HepG2 (cell line): ENCODE results near the gene SLC7A8. TPM values are rescaled to one million over a fixed set of nuclear protein-coding genes. Genes with fewer than 3 reads are reported as not detected.

ENCODE experiments used
- ATRX ChIP-seq: sonication (generic); formaldehyde crosslinking; IDR thresholded peaks from 2 replicates; pipeline ENCODE4 v1.4.0; 2020; ENCODE audit warnings: missing genetic modification reagents, borderline replicate concordance
- CREB1 ChIP-seq, 2 experiments: fragments of 450-650 bp in 1 of 2; IDR thresholded peaks; 2 replicates each; pipeline ENCODE4 v1.6.1; 2016 to 2017; ENCODE audit warnings: control low read depth in 1 of 2, mild to moderate bottlenecking in 1 of 2, missing compliant biosample characterization in 1 of 2, missing genetic modification characterization in 1 of 2
- ETV6 ChIP-seq: sonication (generic); formaldehyde crosslinking; conservative IDR thresholded peaks from 2 replicates; pipeline ENCODE4 v1.4.0; 2020; ENCODE audit warnings: missing genetic modification reagents
- HIVEP1 ChIP-seq: sonication (generic); formaldehyde crosslinking; IDR thresholded peaks from 2 replicates; pipeline ENCODE4 v1.4.0; 2020; ENCODE audit warnings: mild to moderate bottlenecking, missing genetic modification reagents
- HNRNPUL1 ChIP-seq: fragments of 200-400 bp; formaldehyde crosslinking; IDR thresholded peaks from 2 replicates; pipeline ENCODE4 v1.6.1; 2017; ENCODE audit warnings: low read depth, mild to moderate bottlenecking, low read length, moderate library complexity
- ISL2 ChIP-seq: sonication (generic); formaldehyde crosslinking; IDR thresholded peaks from 2 replicates; pipeline ENCODE4 v1.5.0; 2020; ENCODE audit warnings: missing genetic modification reagents
- MTF1 ChIP-seq: sonication (generic); formaldehyde crosslinking; IDR thresholded peaks from 2 replicates; pipeline ENCODE4 v1.5.0; 2020; ENCODE audit warnings: missing genetic modification reagents
- NCOA5 ChIP-seq: sonication (generic); formaldehyde crosslinking; IDR thresholded peaks from 2 replicates; pipeline ENCODE4 v1.4.0; 2020; ENCODE audit warnings: missing genetic modification reagents
- RARG ChIP-seq: sonication (generic); formaldehyde crosslinking; IDR thresholded peaks from 2 replicates; pipeline ENCODE4 v1.4.0; 2020; ENCODE audit warnings: low read depth, mild to moderate bottlenecking, missing genetic modification reagents
- SRSF4 ChIP-seq: fragments of 200-400 bp; formaldehyde crosslinking; IDR thresholded peaks from one replicate; pipeline ENCODE4 v1.6.1; 2018; ENCODE audit warnings: mild to moderate bottlenecking, low read depth, low read length, moderate library complexity; ENCODE audit not compliant: poor library complexity, severe bottlenecking
- TBX3 ChIP-seq: fragments of 450-650 bp; IDR thresholded peaks from 2 replicates; pipeline ENCODE4 v1.6.1; 2017; ENCODE audit warnings: antibody characterized with exemption, mild to moderate bottlenecking, inconsistent platforms, borderline replicate concordance
- TSC22D2 ChIP-seq: sonication (generic); formaldehyde crosslinking; IDR thresholded peaks from 2 replicates; pipeline ENCODE4 v1.5.1; 2020; ENCODE audit warnings: missing genetic modification reagents, mild to moderate bottlenecking, borderline replicate concordance
- ZBTB21 ChIP-seq: sonication (generic); formaldehyde crosslinking; IDR thresholded peaks from 2 replicates; pipeline ENCODE4 v1.4.0; 2020; ENCODE audit warnings: missing genetic modification reagents
- ZFP82 ChIP-seq: sonication (generic); formaldehyde crosslinking; IDR thresholded peaks from 2 replicates; pipeline ENCODE4 v1.5.1; 2020; ENCODE audit warnings: mild to moderate bottlenecking, missing genetic modification reagents, borderline replicate concordance
- ZNF549 ChIP-seq: sonication (generic); formaldehyde crosslinking; IDR thresholded peaks from 2 replicates; pipeline ENCODE4 v1.5.0; 2020; ENCODE audit warnings: missing genetic modification reagents
- ZNF788 ChIP-seq: sonication (generic); formaldehyde crosslinking; IDR thresholded peaks from 2 replicates; pipeline ENCODE4 v1.5.0; 2020; ENCODE audit warnings: mild to moderate bottlenecking, missing genetic modification reagents, borderline replicate concordance
- polyA plus RNA-seq, 8 experiments: library from polyadenylated mRNA; depleted of rRNA in 3 of 8; stranded (reverse) in 7 of 8; unstranded in 1 of 8; fragments of >200 nt; fragmentation: Illumina TruSeq in 4 of 8; extraction: Trizol in 4 of 8; gene quantifications; 2 replicates each; pipeline versions ENCODE4 v1.2.1 to v1.2.3, GENCODE V29; 2011 to 2016; ENCODE audit warnings: low read depth in 4 of 8, missing spikeins in 1 of 8, mixed read lengths in 1 of 8; ENCODE audit not compliant: insufficient read depth in 1 of 8
- total RNA-seq, 5 experiments: library from RNA; depleted of rRNA; stranded (reverse); fragments of >200 nt; fragmentation: Illumina TruSeq; extraction: Trizol; gene quantifications; 2 replicates each; pipeline ENCODE4 v1.2.3, GENCODE V29; 2016; ENCODE audit warnings: low read depth in 1 of 5
- TF ChIP-seq, protein P1 (sequence below): sonication (generic); formaldehyde crosslinking; IDR thresholded peaks from 2 replicates; pipeline ENCODE4 v1.4.0; 2020; ENCODE audit warnings: mild to moderate bottlenecking, missing genetic modification reagents
- TF ChIP-seq, protein P2 (sequence below): sonication (generic); formaldehyde crosslinking; IDR thresholded peaks from 2 replicates; pipeline ENCODE4 v1.5.0; 2020; ENCODE audit warnings: missing genetic modification reagents
- TF ChIP-seq, protein P3 (sequence below): sonication (generic); formaldehyde crosslinking; IDR thresholded peaks from 2 replicates; pipeline ENCODE4 v1.4.0; 2020; ENCODE audit warnings: missing genetic modification reagents
- TF ChIP-seq, protein P4 (sequence below): sonication (generic); formaldehyde crosslinking; IDR thresholded peaks from 2 replicates; pipeline ENCODE4 v1.8.0; 2022; ENCODE audit warnings: mild to moderate bottlenecking, missing genetic modification reagents, borderline replicate concordance
- TF ChIP-seq, protein P5 (sequence below): IDR thresholded peaks from 2 replicates; pipeline ENCODE4 v1.6.1; 2012; ENCODE audit warnings: inconsistent platforms
- TF ChIP-seq, protein P6 (sequence below): sonication (generic); formaldehyde crosslinking; IDR thresholded peaks from 2 replicates; pipeline ENCODE4 v1.5.0; 2020; ENCODE audit warnings: missing genetic modification reagents

SLC7A8 gene
- total and polyA plus RNA-seq, 2 of the 13 experiments (the other 11 are each of a cell fraction or from before 2014, with no cell fraction given) = 0.25 TPM; not detected in 1

DNA sequence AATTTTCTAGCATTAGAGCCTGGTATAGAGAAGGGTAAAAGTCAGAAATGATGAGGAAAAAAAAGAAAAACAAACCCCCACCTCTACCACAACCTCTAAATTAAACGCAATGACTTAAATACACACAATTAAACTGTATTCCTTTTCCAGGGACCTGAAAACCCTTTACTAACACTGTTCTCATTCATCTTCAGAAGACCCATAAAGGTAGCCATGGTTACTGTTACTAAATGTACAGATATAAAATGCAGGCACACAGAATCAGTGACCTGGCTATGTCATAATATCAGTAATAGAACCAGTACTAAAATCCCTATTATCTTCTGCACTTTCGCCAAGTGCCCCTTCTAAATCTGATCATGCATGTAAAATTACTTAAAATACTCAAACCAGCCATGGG lies 89.9 kb downstream of the SLC7A8 start (continued):
- TF ChIP-seq, protein P1, sequence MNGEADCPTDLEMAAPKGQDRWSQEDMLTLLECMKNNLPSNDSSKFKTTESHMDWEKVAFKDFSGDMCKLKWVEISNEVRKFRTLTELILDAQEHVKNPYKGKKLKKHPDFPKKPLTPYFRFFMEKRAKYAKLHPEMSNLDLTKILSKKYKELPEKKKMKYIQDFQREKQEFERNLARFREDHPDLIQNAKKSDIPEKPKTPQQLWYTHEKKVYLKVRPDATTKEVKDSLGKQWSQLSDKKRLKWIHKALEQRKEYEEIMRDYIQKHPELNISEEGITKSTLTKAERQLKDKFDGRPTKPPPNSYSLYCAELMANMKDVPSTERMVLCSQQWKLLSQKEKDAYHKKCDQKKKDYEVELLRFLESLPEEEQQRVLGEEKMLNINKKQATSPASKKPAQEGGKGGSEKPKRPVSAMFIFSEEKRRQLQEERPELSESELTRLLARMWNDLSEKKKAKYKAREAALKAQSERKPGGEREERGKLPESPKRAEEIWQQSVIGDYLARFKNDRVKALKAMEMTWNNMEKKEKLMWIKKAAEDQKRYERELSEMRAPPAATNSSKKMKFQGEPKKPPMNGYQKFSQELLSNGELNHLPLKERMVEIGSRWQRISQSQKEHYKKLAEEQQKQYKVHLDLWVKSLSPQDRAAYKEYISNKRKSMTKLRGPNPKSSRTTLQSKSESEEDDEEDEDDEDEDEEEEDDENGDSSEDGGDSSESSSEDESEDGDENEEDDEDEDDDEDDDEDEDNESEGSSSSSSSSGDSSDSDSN (CRISPR knock-in tag) = no peak
- TF ChIP-seq, protein P2, sequence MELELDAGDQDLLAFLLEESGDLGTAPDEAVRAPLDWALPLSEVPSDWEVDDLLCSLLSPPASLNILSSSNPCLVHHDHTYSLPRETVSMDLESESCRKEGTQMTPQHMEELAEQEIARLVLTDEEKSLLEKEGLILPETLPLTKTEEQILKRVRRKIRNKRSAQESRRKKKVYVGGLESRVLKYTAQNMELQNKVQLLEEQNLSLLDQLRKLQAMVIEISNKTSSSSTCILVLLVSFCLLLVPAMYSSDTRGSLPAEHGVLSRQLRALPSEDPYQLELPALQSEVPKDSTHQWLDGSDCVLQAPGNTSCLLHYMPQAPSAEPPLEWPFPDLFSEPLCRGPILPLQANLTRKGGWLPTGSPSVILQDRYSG = 0 out of 2 replicates have a peak, but pooled peaks have one; percentile 3
- TF ChIP-seq RARG (CRISPR knock-in tag) = no peak
- TF ChIP-seq, protein P3, sequence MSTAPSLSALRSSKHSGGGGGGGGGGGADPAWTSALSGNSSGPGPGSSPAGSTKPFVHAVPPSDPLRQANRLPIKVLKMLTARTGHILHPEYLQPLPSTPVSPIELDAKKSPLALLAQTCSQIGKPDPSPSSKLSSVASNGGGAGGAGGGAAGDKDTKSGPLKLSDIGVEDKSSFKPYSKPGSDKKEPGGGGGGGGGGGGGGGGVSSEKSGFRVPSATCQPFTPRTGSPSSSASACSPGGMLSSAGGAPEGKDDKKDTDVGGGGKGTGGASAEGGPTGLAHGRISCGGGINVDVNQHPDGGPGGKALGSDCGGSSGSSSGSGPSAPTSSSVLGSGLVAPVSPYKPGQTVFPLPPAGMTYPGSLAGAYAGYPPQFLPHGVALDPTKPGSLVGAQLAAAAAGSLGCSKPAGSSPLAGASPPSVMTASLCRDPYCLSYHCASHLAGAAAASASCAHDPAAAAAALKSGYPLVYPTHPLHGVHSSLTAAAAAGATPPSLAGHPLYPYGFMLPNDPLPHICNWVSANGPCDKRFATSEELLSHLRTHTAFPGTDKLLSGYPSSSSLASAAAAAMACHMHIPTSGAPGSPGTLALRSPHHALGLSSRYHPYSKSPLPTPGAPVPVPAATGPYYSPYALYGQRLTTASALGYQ (CRISPR knock-in tag) = peak; percentile 68; the same call in 1 of the 2 replicates
- TF ChIP-seq ZNF549 (CRISPR knock-in tag) = 0 out of 2 replicates have a peak, but pooled peaks have one; percentile 36
- TF ChIP-seq ZNF788 (CRISPR knock-in tag) = no peak
- no peak for TF ChIP-seq TBX3
- TF ChIP-seq ZBTB21 (CRISPR knock-in tag) = no peak
- TF ChIP-seq ETV6 (CRISPR knock-in tag) = no peak
- TF ChIP-seq, protein P4, sequence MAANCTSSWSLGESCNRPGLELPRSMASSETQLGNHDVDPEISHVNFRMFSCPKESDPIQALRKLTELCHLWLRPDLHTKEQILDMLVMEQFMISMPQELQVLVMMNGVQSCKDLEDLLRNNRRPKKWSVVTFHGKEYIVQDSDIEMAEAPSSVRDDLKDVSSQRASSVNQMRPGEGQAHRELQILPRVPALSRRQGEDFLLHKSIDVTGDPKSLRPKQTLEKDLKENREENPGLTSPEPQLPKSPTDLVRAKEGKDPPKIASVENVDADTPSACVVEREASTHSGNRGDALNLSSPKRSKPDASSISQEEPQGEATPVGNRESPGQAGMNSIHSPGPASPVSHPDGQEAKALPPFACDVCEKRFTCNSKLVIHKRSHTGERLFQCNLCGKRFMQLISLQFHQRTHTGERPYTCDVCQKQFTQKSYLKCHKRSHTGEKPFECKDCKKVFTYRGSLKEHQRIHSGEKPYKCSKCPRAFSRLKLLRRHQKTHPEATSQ (CRISPR knock-in tag) = no peak
- 0 out of 2 replicates have a peak, but pooled peaks have one; percentile 42 for TF ChIP-seq NCOA5 (CRISPR knock-in tag)
- no peak for TF ChIP-seq CREB1 (IDR thresholded peaks at IDR 0.05)
- no peak; the same call in 1 of the 2 replicates for TF ChIP-seq CREB1 (CRISPR knock-in tag; IDR thresholded peaks at IDR 0.05)
- TF ChIP-seq HIVEP1 = no peak
- TF ChIP-seq, protein P5, sequence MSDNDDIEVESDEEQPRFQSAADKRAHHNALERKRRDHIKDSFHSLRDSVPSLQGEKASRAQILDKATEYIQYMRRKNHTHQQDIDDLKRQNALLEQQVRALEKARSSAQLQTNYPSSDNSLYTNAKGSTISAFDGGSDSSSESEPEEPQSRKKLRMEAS = no peak
- no peak for TF ChIP-seq ATRX
- no peak for TF ChIP-seq ISL2 (CRISPR knock-in tag)
- 0 out of 2 replicates have a peak, but pooled peaks have one; percentile 20 for TF ChIP-seq MTF1
- no peak for TF ChIP-seq ZFP82 (CRISPR knock-in tag)
- no peak for TF ChIP-seq HNRNPUL1
- TF ChIP-seq, protein P6, sequence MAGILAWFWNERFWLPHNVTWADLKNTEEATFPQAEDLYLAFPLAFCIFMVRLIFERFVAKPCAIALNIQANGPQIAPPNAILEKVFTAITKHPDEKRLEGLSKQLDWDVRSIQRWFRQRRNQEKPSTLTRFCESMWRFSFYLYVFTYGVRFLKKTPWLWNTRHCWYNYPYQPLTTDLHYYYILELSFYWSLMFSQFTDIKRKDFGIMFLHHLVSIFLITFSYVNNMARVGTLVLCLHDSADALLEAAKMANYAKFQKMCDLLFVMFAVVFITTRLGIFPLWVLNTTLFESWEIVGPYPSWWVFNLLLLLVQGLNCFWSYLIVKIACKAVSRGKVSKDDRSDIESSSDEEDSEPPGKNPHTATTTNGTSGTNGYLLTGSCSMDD (CRISPR knock-in tag) = no peak
- no peak for TF ChIP-seq TSC22D2 (CRISPR knock-in tag)
- no peak for TF ChIP-seq SRSF4
